ENCODE measurements around the gene ERI3. TPM values are rescaled to one million over a fixed set of nuclear protein-coding genes. Genes with fewer than 3 reads are reported as not detected.

The ERI3 gene
- total RNA-seq, 4 donors from 2014 or later, result 11.2 to 30.4 (median 20.8) TPM

- intact Hi-C loops (cut with DNase I; ENCODE audit: low total_unique reads) (loop anchor here (10.0 kb wide), 1 partner anchor 224 kb away; no protein-coding TSS in a partner anchor), in situ Hi-C loops (cut with MboI; ENCODE audit: low pct_ligation_motif_present in 1 of 4, low pct_unique_long_range_greater_than_20kb in 1 of 4, low sequenced_read_pairs in 3 of 4) (loop anchor here in 3 of 4 donors (5.0 to 10.0 kb wide), 3 partner anchors 224 to 281 kb away; no protein-coding TSS in a partner anchor)
- Histone ChIP-seq H3K4me3 (no peak overlapping the region), H3K36me3 (no peaks in the 10 kb centered on the region), H3K4me1 (no peaks in the 10 kb centered on the region), H3K9me3 (no peaks in the 10 kb centered on the region), H3K27ac (no peak overlapping the region), H3K27me3 (no peaks in the 10 kb centered on the region)
- DNase-seq, result no peak
- TF ChIP-seq EP300 (IDR thresholded peaks at IDR 0.05; ENCODE audit: low read depth) (no peak), POLR2A (IDR thresholded peaks at IDR 0.05) (no peak), POLR2AphosphoS5 (IDR thresholded peaks at IDR 0.05) (no peak)
- TF ChIP-seq, protein P1, sequence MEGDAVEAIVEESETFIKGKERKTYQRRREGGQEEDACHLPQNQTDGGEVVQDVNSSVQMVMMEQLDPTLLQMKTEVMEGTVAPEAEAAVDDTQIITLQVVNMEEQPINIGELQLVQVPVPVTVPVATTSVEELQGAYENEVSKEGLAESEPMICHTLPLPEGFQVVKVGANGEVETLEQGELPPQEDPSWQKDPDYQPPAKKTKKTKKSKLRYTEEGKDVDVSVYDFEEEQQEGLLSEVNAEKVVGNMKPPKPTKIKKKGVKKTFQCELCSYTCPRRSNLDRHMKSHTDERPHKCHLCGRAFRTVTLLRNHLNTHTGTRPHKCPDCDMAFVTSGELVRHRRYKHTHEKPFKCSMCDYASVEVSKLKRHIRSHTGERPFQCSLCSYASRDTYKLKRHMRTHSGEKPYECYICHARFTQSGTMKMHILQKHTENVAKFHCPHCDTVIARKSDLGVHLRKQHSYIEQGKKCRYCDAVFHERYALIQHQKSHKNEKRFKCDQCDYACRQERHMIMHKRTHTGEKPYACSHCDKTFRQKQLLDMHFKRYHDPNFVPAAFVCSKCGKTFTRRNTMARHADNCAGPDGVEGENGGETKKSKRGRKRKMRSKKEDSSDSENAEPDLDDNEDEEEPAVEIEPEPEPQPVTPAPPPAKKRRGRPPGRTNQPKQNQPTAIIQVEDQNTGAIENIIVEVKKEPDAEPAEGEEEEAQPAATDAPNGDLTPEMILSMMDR (IDR thresholded peaks at IDR 0.05), result no peak
These were observed 16.1 kb upstream of the ERI3 start for GRCh38 chr1:44371206-44371605.

DNA sequence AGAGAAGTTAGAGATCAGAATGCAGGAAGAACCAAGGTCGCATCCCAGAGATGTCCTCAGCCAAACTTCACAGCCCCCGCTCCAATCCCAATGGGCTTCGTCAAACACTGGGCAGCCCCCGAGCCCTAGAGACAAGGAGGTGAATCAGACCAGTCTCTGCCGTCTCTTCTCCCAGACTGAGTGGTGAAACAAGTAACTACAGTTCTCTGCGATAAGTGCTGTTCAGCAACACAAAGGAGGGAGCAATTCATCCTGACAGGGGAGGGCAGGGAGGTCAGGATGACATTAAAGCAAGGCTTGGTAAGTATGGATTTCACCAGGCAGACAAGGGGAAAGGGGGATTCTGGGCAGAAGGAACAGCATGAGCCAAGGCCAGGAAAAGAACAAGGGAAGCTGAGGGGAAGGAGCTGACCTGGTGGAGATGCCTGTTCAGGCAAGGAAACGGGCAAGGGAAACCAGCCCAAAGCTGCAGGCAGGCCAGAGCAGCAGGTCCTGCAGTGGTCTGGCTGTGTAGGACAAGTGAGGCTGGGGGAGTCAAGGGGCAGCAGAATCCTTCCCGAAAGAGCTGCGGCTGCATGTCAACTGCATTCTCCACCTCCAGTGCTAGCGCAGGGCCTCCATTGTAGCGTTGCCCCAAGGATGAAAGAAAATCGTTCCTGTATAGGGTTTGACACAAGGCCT lies 13.6 kb upstream of the ERI3 start:
- 89 to 92% methylated on average over 6 to 12 of the region's 12 CpGs for WGBS, 2 donors (ENCODE audit: low coverage in 1 of 2)
- no peaks in the 10 kb centered on the region for H3K27me3 ChIP-seq

DNA sequence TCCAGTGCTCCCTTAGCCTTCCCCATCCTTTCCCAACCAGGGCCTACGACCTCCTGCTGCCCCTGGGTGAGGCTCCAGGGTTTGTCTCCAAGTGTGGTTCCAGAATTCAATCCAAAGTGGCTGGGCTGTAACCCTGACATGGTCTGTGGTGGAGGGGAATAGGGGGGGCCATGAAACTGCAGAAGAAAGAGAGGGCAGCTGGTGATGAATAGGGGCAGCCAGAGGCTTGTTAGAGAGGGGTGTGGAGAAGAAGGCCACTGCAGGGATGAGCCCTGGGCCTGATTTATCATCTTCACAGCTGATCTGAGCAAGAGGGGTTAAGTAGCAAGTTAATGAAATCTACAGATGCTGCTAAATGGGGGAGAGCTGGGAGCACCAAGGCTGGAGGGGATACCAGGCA lies 12.9 kb upstream of the ERI3 start:
- TF ChIP-seq EP300 (IDR thresholded peaks at IDR 0.05; ENCODE audit: low read depth), result no peak
- TF ChIP-seq POLR2AphosphoS5 (IDR thresholded peaks at IDR 0.05), result no peak
- no peak for TF ChIP-seq POLR2A (IDR thresholded peaks at IDR 0.05)
- TF ChIP-seq, protein P1 (IDR thresholded peaks at IDR 0.05), result no peak
- Histone ChIP-seq H3K27ac (no peak overlapping the region), H3K4me3 (no peak overlapping the region), H3K27me3 (no peaks in the 10 kb centered on the region), H3K36me3 (no peaks in the 10 kb centered on the region), H3K4me1 (no peaks in the 10 kb centered on the region), H3K9me3 (no peaks in the 10 kb centered on the region)
- WGBS, 2 donors (ENCODE audit: low coverage in 1 of 2), result 55% methylated on average over 1 of the region's 1 CpG; no CpG with 5 or more reads in 1 of the 2 donors
- DNase-seq, result no peak
- in situ Hi-C loops (cut with MboI; ENCODE audit: low pct_ligation_motif_present in 1 of 4, low pct_unique_long_range_greater_than_20kb in 1 of 4, low sequenced_read_pairs in 3 of 4), result no loop called here
- intact Hi-C loops (cut with DNase I; ENCODE audit: low total_unique reads), result no loop called here

More for the DNA sequence above, 13.6 kb upstream of the ERI3 start:
- Histone ChIP-seq H3K9me3 (no peaks in the 10 kb centered on the region), H3K4me3 (no peak overlapping the region), H3K4me1 (no peaks in the 10 kb centered on the region), H3K36me3 (no peaks in the 10 kb centered on the region), H3K27ac (no peak overlapping the region)
- no peak for TF ChIP-seq POLR2AphosphoS5 (IDR thresholded peaks at IDR 0.05)
- no peak for TF ChIP-seq POLR2A (IDR thresholded peaks at IDR 0.05)
- TF ChIP-seq, protein P1 (IDR thresholded peaks at IDR 0.05), result no peak
- TF ChIP-seq EP300 (IDR thresholded peaks at IDR 0.05; ENCODE audit: low read depth), result no peak
- no peak for DNase-seq
- in situ Hi-C loops (cut with MboI; ENCODE audit: low pct_ligation_motif_present in 1 of 4, low pct_unique_long_range_greater_than_20kb in 1 of 4, low sequenced_read_pairs in 3 of 4), result no loop called here
- intact Hi-C loops (cut with DNase I; ENCODE audit: low total_unique reads), result no loop called here

DNA sequence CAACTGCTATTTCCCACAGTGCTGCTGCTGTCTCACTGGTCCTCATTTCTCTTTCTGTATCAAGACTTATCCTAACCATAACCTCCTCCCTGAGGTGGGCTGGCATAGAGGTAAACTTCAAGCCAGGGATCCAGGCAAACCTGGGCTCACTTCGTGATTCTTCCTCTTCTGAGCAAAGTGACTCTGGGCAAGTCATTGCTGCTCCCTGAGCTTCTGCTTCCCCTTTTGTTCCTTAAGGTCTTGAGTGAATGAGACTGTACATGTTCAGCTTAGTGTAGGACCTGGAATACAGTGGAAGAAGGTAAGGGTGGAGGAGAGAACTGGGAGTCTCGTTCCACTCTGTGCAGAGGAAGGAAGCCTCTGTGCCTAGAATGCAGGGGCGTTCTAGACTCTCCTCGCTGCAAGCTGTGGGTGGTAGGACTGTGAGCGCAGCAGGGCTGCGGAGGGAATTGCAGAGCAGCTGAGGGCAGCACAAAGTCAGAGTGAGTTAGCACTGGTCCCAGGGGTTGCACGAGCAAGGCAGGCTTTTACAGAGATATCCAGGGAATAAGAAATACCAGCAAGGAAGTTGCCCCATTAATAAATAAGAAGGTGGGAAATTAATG lies 11.4 kb upstream of the ERI3 start:
- Histone ChIP-seq H3K27ac (no peak overlapping the region), H3K36me3 (no peaks in the 10 kb centered on the region), H3K4me1 (no peaks in the 10 kb centered on the region), H3K4me3 (no peak overlapping the region), H3K9me3 (no peaks in the 10 kb centered on the region), H3K27me3 (no peaks in the 10 kb centered on the region)
- intact Hi-C loops (cut with DNase I; ENCODE audit: low total_unique reads), result no loop called here
- no peak for DNase-seq
- TF ChIP-seq POLR2AphosphoS5 (IDR thresholded peaks at IDR 0.05) (no peak), EP300 (IDR thresholded peaks at IDR 0.05; ENCODE audit: low read depth) (no peak), POLR2A (IDR thresholded peaks at IDR 0.05) (no peak)
- TF ChIP-seq, protein P1 (IDR thresholded peaks at IDR 0.05), result no peak
- WGBS, 2 donors (ENCODE audit: low coverage in 1 of 2), result 71 to 92% methylated on average over 6 to 7 of the region's 7 CpGs
- in situ Hi-C loops (cut with MboI; ENCODE audit: low pct_ligation_motif_present in 1 of 4, low pct_unique_long_range_greater_than_20kb in 1 of 4, low sequenced_read_pairs in 3 of 4), result no loop called here
